Cerebellar nuclear complex (tissue), 1 donor: ENCODE data around the gene P3H4.

Source experiments
- DNase-seq, 2 experiments: peaks; one replicate each; lab custom pipeline; 2025; lab: John Stamatoyannopoulos, UW

The P3H4 gene

DNA sequence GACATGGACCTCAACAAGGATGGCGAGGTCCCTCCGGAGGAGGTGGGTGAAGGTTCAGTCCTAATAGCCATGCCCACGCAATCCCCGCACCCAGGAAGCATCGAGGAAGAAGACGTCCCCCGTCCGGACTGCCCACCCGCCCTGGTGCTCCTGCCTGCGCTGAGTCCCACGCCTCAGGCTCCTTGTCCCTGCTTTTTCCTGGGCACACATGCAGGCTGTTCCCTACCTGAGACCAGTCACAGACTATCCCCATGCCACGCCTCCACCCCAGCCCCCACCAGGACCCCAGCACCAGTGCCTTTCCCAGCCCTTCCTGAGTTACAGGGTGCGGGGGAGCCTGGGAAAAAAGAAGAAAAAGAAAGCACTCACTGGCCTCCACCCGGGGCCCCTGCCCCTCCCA lies 10.0 kb upstream of the P3H4 start:
- DNase-seq = no peak

DNA sequence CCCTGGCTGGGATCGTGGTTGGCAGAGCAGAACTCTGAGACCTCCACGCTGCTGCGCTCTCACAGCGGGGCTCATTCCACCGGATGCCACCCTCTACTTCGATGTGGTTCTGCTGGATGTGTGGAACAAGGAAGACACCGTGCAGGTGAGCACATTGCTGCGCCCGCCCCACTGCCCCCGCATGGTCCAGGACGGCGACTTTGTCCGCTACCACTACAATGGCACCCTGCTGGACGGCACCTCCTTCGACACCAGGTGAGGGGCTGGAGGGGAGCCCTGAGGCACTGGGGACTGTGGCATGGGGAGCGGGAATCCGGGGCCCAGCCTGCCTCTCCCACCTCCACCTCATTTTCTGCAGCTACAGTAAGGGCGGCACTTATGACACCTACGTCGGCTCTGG lies 6.3 kb upstream of the P3H4 start:
- no peak for DNase-seq

- DNase-seq = no peak
Measured at GRCh38 chr17:41816637-41817320, 5.0 kb upstream of the P3H4 start.

GRCh38 chr17:41814195-41814594 lies 2.4 kb upstream of the P3H4 start:
- no peak for DNase-seq

DNA sequence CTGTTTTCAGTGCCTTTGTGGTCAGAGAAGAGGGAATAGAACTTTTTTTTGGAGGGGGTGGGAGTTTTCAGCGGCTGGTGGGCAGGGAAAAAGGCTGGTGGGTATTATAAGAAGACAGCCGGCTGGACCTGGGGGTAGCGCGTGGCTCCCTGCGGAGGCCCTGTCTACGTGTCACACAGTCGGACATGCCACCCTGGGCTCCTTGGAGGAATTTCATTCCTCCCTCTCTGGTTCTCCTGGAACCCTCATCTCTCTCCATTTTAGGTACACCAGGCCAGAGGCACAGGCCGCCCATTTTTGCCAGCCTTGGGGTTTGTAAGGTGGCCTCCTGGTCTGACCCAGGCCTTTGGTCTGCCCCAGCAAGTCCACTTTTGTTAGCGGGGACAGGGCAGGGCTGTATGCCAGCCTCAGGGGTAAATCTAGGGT lies 2.0 kb upstream of the P3H4 start:
- no peak for DNase-seq

GRCh38 chr17:41813152-41813680 lies 1.5 kb upstream of the P3H4 start:
- no peak for DNase-seq

- DNase-seq = peak in 1 of 2 experiments; percentile 4
Measured at GRCh38 chr17:41812381-41813151, 817 bp upstream of the P3H4 start, which contains the start of gene FKBP10. Gene FKBP10, plus strand, starts transcription at chr17:41813004. Its CDS starts 31 bp downstream, at chr17:41813035.

- DNase-seq = no peak
Measured at GRCh38 chr17:41810659-41811548, 845 bp downstream of the P3H4 start.

DNA sequence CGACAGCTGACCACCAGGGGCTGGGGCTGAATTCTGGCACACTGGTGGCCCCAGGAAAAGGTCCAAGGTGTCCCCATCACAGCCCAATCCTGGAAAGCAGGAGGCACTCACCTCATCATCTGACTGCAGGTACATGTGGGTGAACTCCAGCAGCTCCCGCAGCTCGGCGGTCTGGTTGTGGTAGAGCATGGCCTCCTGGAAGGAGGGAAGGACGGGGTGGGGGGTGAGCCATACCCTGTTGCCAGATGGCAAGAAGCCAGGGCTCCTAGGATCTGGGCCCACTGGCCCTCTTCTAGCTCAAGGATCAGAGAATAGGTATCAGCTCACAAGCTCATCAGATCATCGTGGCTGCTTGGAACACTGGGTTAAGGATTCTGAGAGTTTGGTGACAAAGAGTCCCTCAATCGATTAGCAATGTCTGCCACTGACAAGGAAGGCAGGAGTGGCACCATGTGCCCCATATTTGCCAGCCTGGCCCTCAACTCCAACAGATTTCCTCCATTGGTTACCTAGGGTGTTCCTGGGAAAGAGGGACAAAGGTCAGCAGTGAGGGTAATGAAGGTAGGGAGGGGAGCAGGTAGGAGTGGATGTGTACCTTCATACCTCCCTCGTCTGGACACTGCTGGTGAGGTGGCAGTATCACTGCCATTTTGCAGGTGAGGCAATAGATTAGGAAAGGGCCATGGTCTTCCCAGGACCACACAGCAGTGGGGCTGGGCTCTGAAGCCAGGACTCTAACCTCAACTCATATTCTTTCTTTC lies 4.9 kb downstream of the P3H4 start:
- DNase-seq = no peak

- DNase-seq = no peak
Measured at GRCh38 chr17:41803049-41804020, 8.4 kb downstream of the P3H4 start.

DNA sequence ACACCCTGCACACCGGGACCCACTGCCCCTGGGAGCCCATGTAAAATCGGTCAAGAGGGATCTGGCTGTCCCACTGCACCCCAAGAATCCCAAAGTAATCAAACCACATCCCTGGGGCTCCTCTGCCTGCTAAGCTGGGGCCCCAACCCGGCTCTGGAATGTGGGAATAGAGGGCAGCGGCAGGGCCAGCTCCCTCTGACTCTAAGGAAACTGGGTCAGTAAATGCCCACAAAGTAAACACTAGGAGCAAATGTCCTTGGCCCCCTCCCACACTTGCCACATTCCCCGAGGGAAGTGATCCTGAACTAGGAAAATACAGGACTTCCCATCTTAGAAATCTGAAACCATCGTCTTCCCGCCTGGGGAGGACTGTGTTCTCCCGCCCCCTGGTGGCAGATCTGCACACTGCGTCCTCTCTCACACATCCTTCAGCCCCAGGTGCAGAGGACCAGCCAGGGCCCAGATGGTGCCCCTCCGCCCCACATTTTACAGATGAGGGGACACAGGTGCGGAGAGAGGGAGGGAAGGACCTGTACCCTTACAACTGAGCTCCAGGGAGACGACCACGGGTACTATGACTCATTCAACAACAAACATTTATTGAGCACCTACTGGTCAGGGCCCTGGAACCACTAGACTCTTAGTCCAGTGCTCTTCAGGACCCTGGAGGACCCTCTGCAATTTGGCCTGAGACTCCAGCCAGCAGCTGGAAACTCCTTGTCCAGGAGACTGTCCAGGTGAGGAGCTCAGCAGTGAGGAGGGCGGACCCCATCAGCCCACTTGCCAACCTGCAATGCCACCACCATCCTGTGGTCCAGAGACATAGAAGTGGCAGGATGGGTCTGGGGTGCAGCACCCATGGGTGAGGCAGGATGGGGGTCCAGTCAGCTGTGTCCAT lies 10.1 kb downstream of the P3H4 start:
- peak in 1 of 2 experiments; percentile 37 for DNase-seq

GRCh38 chr17:41800601-41801373 lies 11.0 kb downstream of the P3H4 start:
- no peak for DNase-seq

DNA sequence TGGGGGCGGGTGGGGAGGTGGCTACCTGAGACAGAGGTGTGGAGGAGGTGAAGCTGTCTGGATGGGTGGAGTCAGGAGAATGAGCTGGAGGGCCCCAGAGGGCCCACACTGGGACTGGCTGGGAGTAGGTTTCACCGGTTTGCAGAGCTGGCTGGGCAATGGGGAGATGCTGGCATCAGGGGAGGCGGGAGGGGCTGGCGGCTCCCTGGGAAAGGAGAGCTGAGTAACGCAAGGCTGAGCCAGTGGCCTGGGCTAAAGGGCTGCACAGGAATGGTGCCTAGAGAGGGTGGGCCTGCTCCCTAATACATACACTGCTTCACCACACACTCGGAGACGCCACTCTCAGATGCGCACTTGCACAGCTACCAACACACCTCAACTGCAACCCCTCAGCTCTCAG lies 12.4 kb downstream of the P3H4 start:
- no peak for DNase-seq

GRCh38 chr17:41797377-41797776 lies 14.4 kb downstream of the P3H4 start:
- DNase-seq = no peak

DNA sequence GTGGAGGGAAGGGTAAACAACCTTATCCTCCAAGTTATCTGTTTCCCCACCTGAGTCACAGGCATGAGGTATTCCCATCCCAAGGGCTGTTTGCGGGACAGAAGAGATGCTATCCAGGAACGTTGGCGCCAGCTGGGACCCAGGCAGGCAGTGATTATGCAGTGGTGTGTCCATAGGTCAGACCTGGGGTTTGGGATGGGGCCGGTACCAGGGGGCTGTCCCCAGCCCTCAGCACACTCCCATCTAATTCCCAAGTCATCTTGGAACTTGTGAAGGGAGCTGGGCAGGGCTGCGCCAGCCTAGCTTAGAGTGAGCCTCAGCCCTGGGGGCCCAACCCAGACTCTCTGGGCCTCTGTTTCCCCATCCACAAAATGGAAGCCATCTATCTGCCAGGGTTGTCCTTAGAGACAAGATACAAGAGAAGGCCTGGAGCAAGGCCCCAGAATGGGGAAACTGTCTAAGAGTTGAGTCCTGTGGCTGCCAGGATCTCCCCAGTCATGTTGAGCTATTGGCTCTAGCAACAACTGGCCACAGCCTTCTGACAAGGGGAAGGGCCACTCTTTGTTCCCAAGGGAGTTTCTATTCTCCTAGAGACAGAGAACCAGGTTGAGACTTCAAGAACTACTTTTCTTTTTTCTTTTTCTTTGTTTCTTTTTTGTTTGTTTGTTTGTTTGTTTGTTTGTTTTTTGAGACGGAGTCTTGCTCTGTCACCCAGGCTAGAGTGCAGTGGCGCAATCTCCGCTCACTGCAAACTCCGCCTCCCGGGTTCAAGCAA lies 15.4 kb downstream of the P3H4 start:
- no peak for DNase-seq

- DNase-seq = no peak
Measured at GRCh38 chr17:41794540-41794975, 17.2 kb downstream of the P3H4 start.

DNA sequence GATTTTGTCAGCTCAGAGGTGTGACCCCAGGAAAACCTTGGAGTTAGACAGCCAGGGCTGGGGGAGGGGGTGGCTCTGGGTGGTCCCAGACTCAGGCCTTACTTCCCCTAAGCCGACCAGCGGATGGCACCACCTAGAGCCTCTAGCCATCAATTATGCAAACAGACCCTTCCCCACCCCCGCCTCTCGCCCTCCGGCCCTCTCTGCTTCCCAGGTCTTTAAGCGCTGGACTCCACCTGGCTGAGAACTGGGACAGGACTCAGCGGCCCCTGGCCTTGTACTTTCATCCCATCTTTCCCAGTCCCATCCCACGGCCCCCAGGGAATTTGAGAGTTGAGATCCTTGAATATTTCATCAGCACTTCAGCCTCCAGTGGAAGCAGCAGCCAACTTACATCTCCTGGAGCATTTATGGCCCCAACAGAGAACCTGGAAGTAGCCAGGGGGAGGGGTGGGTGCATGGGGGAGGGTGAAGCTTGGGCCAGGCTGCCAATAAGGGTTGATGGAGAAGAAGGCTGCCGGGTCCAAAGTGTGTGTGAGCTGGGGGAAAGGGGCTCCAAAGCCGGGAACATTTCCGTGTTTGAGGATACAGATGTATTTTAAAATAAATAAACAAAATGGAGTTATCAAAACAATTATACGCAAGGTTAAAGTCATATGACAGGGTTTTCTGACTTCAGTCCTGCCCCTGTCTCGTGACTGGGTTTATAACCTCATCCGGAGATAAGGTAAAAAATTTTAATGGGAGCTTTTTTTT lies 17.8 kb downstream of the P3H4 start:
- DNase-seq = no peak
